Measurements from ENCODE around the gene RNPEP.

GRCh38 chr1:202007304-202007703 lies 24.9 kb downstream of the RNPEP start:
- TF ChIP-seq, protein P1, sequence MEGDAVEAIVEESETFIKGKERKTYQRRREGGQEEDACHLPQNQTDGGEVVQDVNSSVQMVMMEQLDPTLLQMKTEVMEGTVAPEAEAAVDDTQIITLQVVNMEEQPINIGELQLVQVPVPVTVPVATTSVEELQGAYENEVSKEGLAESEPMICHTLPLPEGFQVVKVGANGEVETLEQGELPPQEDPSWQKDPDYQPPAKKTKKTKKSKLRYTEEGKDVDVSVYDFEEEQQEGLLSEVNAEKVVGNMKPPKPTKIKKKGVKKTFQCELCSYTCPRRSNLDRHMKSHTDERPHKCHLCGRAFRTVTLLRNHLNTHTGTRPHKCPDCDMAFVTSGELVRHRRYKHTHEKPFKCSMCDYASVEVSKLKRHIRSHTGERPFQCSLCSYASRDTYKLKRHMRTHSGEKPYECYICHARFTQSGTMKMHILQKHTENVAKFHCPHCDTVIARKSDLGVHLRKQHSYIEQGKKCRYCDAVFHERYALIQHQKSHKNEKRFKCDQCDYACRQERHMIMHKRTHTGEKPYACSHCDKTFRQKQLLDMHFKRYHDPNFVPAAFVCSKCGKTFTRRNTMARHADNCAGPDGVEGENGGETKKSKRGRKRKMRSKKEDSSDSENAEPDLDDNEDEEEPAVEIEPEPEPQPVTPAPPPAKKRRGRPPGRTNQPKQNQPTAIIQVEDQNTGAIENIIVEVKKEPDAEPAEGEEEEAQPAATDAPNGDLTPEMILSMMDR (IDR thresholded peaks at IDR 0.05), result no peak
- no peak for TF ChIP-seq POLR2A (IDR thresholded peaks at IDR 0.05)
